ENCODE measurements around the gene EHHADH. TPM values are rescaled to one million over a fixed set of nuclear protein-coding genes. Genes with fewer than 3 reads are reported as not detected.
A peak's percentile ranks its signal among the peaks of the same experiment; 100 is the strongest.
"Not testable (repeated sequence)": the region's sequence is repeated elsewhere in the genome, so short reads cannot be mapped to it uniquely, and the experiment has no call there.

EHHADH gene
- total RNA-seq, 1 experiment from 2014 or later: not detected

DNA sequence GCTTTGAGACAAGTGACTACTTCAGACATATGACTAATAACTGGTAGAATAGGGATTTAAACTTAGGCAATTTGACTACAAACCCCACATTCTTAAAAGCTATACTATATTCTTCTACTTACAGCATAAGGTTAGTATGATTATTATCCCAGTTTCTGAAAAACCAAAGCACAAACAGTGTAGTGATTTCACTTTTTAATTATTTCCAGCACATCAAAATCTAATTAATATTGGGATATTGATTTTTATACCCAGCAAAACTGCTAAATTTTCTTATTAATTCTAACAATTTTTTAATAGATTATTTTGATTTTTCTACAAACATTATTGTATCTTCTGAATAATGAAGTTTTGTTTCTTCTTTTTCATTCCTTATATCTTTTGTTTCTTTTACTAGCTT, 16.9 kb downstream of the EHHADH start:
- H3K4me2 ChIP-seq (ENCODE audit: low read depth, low read length, poor library complexity, severe bottlenecking): no peak overlapping the region
- no peak overlapping the region for H3K4me3 ChIP-seq (ENCODE audit: low read length)
- no peak overlapping the region for H3K27ac ChIP-seq (ENCODE audit: low read length)
- H2AFZ ChIP-seq (ENCODE audit: low read length): no peak overlapping the region
- no peaks in the 10 kb centered on the region for H3K27me3 ChIP-seq (ENCODE audit: low read length)
- H3K9me3 ChIP-seq (ENCODE audit: low read length): 0 out of 2 replicates have a peak, but pooled peaks cover 2% of the 10 kb centered on the region
- H3K4me1 ChIP-seq (ENCODE audit: low read length): no peaks in the 10 kb centered on the region
- H4K20me1 ChIP-seq (ENCODE audit: insufficient read depth, low read depth, low read length): no peaks in the 10 kb centered on the region
- DNase-seq: no peak
- H3K79me2 ChIP-seq (ENCODE audit: low read length): no peaks in the 10 kb centered on the region
- H3K9me2 ChIP-seq (replicated peaks; ENCODE audit: insufficient read depth, low read length): no peaks in the 10 kb centered on the region
- no peak overlapping the region for H3K9ac ChIP-seq (ENCODE audit: low read length)
- H3K36me3 ChIP-seq (ENCODE audit: insufficient read depth, low read length): no peaks in the 10 kb centered on the region

DNA sequence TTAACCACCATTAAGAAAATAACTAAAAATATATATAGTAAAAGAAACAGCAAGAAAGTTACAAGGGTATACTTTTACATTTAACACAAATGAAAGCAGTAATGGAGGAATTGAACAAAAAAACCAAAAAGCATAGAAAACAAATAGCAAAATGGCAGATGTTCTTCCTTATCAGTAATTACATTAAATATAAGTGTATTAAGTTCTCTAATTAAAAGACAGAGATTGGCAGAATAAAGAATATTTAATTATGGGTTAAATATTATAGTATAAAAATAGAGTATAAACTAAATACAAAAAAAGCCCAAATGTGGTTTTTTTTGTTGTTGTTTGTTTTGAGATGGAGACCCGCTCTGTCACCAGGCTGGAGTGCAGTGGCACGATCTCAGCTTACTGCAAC, 20.5 kb downstream of the EHHADH start:
- H2AFZ ChIP-seq (ENCODE audit: low read length): no peak overlapping the region
- H3K9me2 ChIP-seq (replicated peaks; ENCODE audit: insufficient read depth, low read length): no peaks in the 10 kb centered on the region
- H3K36me3 ChIP-seq (ENCODE audit: insufficient read depth, low read length): no peaks in the 10 kb centered on the region
- H3K9ac ChIP-seq (ENCODE audit: low read length): no peak overlapping the region
- no peak for DNase-seq
- H3K4me2 ChIP-seq (ENCODE audit: low read depth, low read length, poor library complexity, severe bottlenecking): no peak overlapping the region
- no peaks in the 10 kb centered on the region for H3K27me3 ChIP-seq (ENCODE audit: low read length)
- H3K9me3 ChIP-seq (ENCODE audit: low read length): 0 out of 2 replicates have a peak, but pooled peaks cover 2% of the 10 kb centered on the region
- no peaks in the 10 kb centered on the region for H3K79me2 ChIP-seq (ENCODE audit: low read length)
- no peaks in the 10 kb centered on the region for H3K4me1 ChIP-seq (ENCODE audit: low read length)
- H4K20me1 ChIP-seq (ENCODE audit: insufficient read depth, low read depth, low read length): no peaks in the 10 kb centered on the region
- H3K4me3 ChIP-seq (ENCODE audit: low read length): no peak overlapping the region
- no peak overlapping the region for H3K27ac ChIP-seq (ENCODE audit: low read length)

DNA sequence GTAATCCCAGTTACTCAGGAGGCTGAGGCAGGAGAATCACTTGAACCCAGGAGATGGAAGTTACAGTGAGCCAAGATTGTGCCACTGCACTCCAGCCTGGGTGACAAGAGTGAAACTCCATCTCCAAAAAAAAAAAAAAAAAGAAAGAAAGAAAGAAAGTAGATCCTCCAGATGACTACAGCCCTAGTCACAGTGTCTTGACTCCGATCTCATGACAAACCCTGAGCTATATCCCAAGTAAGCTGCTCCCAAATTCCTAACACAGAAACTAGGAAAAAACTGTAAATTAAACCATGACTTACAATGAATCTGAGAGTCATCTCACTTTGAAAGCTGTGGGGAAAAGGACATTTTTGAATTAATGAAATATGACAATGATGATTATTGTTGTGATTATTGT, 27.3 kb downstream of the EHHADH start:
- not testable (repeated sequence) for H3K79me2 ChIP-seq (ENCODE audit: low read length); H4K20me1 ChIP-seq (ENCODE audit: insufficient read depth, low read depth, low read length); H3K9me2 ChIP-seq (replicated peaks; ENCODE audit: insufficient read depth, low read length); H3K9me3 ChIP-seq (ENCODE audit: low read length); H3K4me3 ChIP-seq (ENCODE audit: low read length); H3K4me1 ChIP-seq (ENCODE audit: low read length); H3K27me3 ChIP-seq (ENCODE audit: low read length); H2AFZ ChIP-seq (ENCODE audit: low read length); H3K27ac ChIP-seq (ENCODE audit: low read length); H3K4me2 ChIP-seq (ENCODE audit: low read depth, low read length, poor library complexity, severe bottlenecking); H3K9ac ChIP-seq (ENCODE audit: low read length); H3K36me3 ChIP-seq (ENCODE audit: insufficient read depth, low read length); DNase-seq

DNA sequence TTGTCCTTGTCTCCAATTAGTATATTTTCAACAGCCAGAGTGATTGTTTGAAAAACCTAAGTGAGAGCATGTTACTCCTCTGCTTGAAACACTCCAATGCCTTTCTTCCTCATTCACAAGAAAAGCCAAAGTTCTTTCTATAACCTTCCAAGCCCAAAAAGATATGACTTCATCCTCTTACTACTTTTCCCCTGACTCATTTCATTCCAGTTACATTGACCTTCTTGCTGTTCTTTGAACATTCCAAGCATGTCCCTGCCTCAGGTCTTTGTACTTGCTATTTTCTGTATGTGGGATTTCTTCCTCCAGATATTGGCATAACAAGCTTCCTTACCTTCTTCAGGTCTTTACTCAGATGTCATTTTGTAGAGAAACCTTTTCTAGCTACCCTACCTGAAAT, 28.3 kb downstream of the EHHADH start:
- Histone ChIP-seq H3K36me3 (ENCODE audit: insufficient read depth, low read length) (no peaks in the 10 kb centered on the region), H3K9ac (ENCODE audit: low read length) (no peak overlapping the region), H3K9me2 (replicated peaks; ENCODE audit: insufficient read depth, low read length) (no peaks in the 10 kb centered on the region), H4K20me1 (ENCODE audit: insufficient read depth, low read depth, low read length) (no peaks in the 10 kb centered on the region), H2AFZ (ENCODE audit: low read length) (no peak overlapping the region), H3K9me3 (ENCODE audit: low read length) (no peaks in the 10 kb centered on the region), H3K79me2 (ENCODE audit: low read length) (no peaks in the 10 kb centered on the region), H3K27ac (ENCODE audit: low read length) (no peak overlapping the region), H3K4me3 (ENCODE audit: low read length) (no peak overlapping the region), H3K4me2 (ENCODE audit: low read depth, low read length, poor library complexity, severe bottlenecking) (no peak overlapping the region), H3K27me3 (ENCODE audit: low read length) (no peaks in the 10 kb centered on the region), H3K4me1 (ENCODE audit: low read length) (peaks cover 4% of the 10 kb centered on the region; the same call in 1 of the 2 replicates)
- no peak for DNase-seq

DNA sequence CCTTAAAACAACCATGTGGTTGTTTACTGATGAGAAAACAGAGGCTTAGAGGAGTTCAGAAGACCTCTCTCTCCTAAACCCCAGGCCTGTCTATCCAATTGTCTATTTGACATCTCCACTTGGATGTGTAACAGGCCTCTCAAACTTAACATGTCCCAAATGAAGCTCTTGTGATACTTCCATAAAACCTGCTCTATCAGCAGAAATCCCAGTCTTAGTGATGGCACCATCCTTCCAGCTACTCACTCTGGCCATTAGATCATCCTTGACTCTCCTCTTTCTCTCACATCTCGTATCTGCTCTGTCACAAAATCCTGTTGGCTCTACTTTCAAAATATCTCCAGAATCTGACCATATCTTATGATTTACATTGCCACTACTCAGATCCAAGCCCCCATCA, 28.8 kb downstream of the EHHADH start:
- Histone ChIP-seq H3K36me3 (ENCODE audit: insufficient read depth, low read length) (no peaks in the 10 kb centered on the region), H3K27me3 (ENCODE audit: low read length) (no peaks in the 10 kb centered on the region), H3K79me2 (ENCODE audit: low read length) (no peaks in the 10 kb centered on the region), H3K27ac (ENCODE audit: low read length) (no peak overlapping the region), H4K20me1 (ENCODE audit: insufficient read depth, low read depth, low read length) (no peaks in the 10 kb centered on the region), H3K9ac (ENCODE audit: low read length) (no peak overlapping the region), H3K9me2 (replicated peaks; ENCODE audit: insufficient read depth, low read length) (no peaks in the 10 kb centered on the region), H3K9me3 (ENCODE audit: low read length) (no peaks in the 10 kb centered on the region), H2AFZ (ENCODE audit: low read length) (no peak overlapping the region), H3K4me2 (ENCODE audit: low read depth, low read length, poor library complexity, severe bottlenecking) (no peak overlapping the region), H3K4me3 (ENCODE audit: low read length) (no peak overlapping the region), H3K4me1 (ENCODE audit: low read length) (peaks cover 4% of the 10 kb centered on the region; the same call in 1 of the 2 replicates)
- DNase-seq: no peak

DNA sequence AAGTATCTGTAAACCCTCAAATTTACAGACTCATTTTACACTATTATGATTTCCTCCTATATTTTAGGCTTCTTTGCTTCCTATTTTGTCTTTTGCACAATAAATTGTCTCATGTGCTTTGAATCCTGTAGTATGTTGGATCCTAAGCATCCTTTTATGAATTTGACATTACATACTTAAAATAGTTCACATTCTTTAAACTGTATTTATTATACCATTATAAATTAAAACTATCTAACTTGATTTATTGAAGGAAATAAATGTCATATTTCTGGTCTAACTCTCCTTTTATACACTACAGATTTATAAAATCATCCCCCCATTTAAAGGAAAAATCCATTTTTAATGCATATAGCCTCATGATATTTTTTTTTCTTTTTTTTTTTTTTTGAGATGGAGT, 32.6 kb downstream of the EHHADH start:
- H3K4me3 ChIP-seq (ENCODE audit: low read length): no peak overlapping the region
- no peak overlapping the region for H3K27ac ChIP-seq (ENCODE audit: low read length)
- H3K4me1 ChIP-seq (ENCODE audit: low read length): peaks cover 7% of the 10 kb centered on the region
- H3K27me3 ChIP-seq (ENCODE audit: low read length): 0 out of 2 replicates have a peak, but pooled peaks cover 2% of the 10 kb centered on the region
- H2AFZ ChIP-seq (ENCODE audit: low read length): no peak overlapping the region
- H4K20me1 ChIP-seq (ENCODE audit: insufficient read depth, low read depth, low read length): no peaks in the 10 kb centered on the region
- no peaks in the 10 kb centered on the region for H3K79me2 ChIP-seq (ENCODE audit: low read length)
- DNase-seq: no peak
- H3K4me2 ChIP-seq (ENCODE audit: low read depth, low read length, poor library complexity, severe bottlenecking): no peak overlapping the region
- H3K9me2 ChIP-seq (replicated peaks; ENCODE audit: insufficient read depth, low read length): no peaks in the 10 kb centered on the region
- H3K36me3 ChIP-seq (ENCODE audit: insufficient read depth, low read length): no peaks in the 10 kb centered on the region
- no peak overlapping the region for H3K9ac ChIP-seq (ENCODE audit: low read length)
- no peaks in the 10 kb centered on the region for H3K9me3 ChIP-seq (ENCODE audit: low read length)

DNA sequence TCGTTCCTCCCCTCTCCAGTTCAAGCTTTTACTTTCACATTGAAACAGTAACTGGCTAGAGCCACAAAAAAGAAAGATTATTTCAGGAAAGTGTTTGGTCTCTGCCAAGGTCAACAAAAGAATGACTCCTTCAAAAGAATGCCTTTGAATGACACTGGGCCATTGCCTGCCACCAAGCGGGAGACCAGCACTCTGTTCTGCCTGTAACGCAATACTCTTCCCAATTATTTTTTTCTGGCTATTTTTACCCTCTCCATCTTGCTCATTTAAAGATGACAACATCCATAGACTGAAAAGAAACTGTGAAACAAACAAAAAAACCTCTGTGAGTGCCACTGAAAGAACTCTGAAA, 37.3 kb downstream of the EHHADH start:
- Histone ChIP-seq H4K20me1 (ENCODE audit: insufficient read depth, low read depth, low read length) (no peaks in the 10 kb centered on the region), H3K9ac (ENCODE audit: low read length) (peak overlapping the region; percentile 28), H3K9me2 (replicated peaks; ENCODE audit: insufficient read depth, low read length) (no peaks in the 10 kb centered on the region), H3K4me1 (ENCODE audit: low read length) (peaks cover 10% of the 10 kb centered on the region), H3K79me2 (ENCODE audit: low read length) (no peaks in the 10 kb centered on the region), H3K27me3 (ENCODE audit: low read length) (0 out of 2 replicates have a peak, but pooled peaks cover 2% of the 10 kb centered on the region), H3K36me3 (ENCODE audit: insufficient read depth, low read length) (no peaks in the 10 kb centered on the region), H3K9me3 (ENCODE audit: low read length) (no peaks in the 10 kb centered on the region), H3K4me2 (ENCODE audit: low read depth, low read length, poor library complexity, severe bottlenecking) (peak overlapping the region; percentile 41), H3K27ac (ENCODE audit: low read length) (no peak overlapping the region), H3K4me3 (ENCODE audit: low read length) (0 out of 2 replicates have a peak overlapping the region, but pooled peaks have one; percentile 24), H2AFZ (ENCODE audit: low read length) (peak overlapping the region; percentile 60)
- DNase-seq: no peak

DNA sequence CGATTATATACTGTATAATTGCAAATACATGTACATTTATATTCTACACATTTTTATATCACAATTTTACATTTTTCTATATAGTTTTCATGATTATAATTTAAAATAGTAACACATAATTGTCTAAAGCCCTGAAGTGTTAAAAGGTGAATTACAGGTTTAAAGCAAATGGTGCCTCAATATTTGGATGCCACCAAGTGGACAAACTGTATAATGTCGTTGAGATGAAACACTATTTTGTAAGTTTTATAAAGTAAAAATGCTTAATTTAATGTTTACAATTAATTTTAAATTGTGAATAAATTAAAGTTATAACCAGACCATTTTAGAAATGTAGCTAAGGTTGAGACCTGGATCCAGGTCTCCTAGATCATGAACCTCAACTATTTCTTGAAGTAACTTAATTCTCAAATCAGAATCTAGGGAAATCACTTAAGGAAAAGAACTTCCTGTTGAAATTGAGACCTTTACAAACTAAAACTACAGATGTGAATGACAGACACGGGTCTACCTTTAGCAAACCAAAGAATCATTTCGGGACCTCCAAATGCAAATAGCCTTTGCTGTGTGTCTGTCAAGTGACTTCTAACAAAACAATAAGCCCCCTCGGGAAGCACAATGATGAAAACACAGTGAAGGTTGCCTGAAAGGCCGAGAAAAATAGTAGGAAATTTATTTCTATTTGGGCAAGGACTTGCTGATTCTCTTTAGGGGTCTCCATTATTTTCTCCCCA, 37.8 kb downstream of the EHHADH start:
- DNase-seq: peak; percentile 72
- Histone ChIP-seq H3K79me2 (ENCODE audit: low read length) (no peaks in the 10 kb centered on the region), H3K9me3 (ENCODE audit: low read length) (no peaks in the 10 kb centered on the region), H3K9me2 (replicated peaks; ENCODE audit: insufficient read depth, low read length) (no peaks in the 10 kb centered on the region), H3K27me3 (ENCODE audit: low read length) (0 out of 2 replicates have a peak, but pooled peaks cover 2% of the 10 kb centered on the region), H3K4me3 (ENCODE audit: low read length) (peak overlapping the region; percentile 24; the same call in 1 of the 2 replicates), H2AFZ (ENCODE audit: low read length) (peak overlapping the region; percentile 60), H3K9ac (ENCODE audit: low read length) (peak overlapping the region; percentile 28), H4K20me1 (ENCODE audit: insufficient read depth, low read depth, low read length) (no peaks in the 10 kb centered on the region), H3K4me1 (ENCODE audit: low read length) (peaks cover 10% of the 10 kb centered on the region), H3K27ac (ENCODE audit: low read length) (no peak overlapping the region), H3K4me2 (ENCODE audit: low read depth, low read length, poor library complexity, severe bottlenecking) (peak overlapping the region; percentile 41), H3K36me3 (ENCODE audit: insufficient read depth, low read length) (no peaks in the 10 kb centered on the region)
